A673 (cell line): ENCODE results near the gene CLEC2A. TPM values are rescaled to one million over a fixed set of nuclear protein-coding genes. Genes with fewer than 3 reads are reported as not detected.

Experiments
- BruUV-seq: library from RNA; stranded (reverse); fragments of 400-500 nt; replicated peaks from 2 replicates; lab custom pipeline; 2021; lab: Mats Ljungman, UMichigan
- CTCF ChIA-PET: fragments of 300-600 bp; sonication (Branson Sonifier 250); formaldehyde crosslinking; loops from one replicate; lab custom pipeline; 2022; ENCODE audit warnings: antibody characterized with exemption; lab: Charles Lee
- POLR2A ChIA-PET: fragments of 300-600 bp; sonication (Branson Sonifier 250); formaldehyde crosslinking; loops from one replicate; lab custom pipeline; 2022; ENCODE audit warnings: antibody characterized with exemption; ENCODE audit not compliant: low non-redundant PET; lab: Charles Lee
- DNase-seq: peaks from one replicate; pipeline ENCODE4 v3.0.0-alpha.2; 2015; ENCODE audit warnings: low spot score
- H3K27ac ChIP-seq: fragments of 200-600 bp; sonication (generic); 2 replicates; pipeline ENCODE4 v1.5.1; 2016; ENCODE audit warnings: mixed run types, low read depth, mild to moderate bottlenecking, mixed read lengths, antibody characterized with exemption, low read length; ENCODE audit not compliant: poor library complexity, severe bottlenecking
- H3K27me3 ChIP-seq: fragments of 200-600 bp; sonication (generic); replicated peaks from 2 replicates; pipeline ENCODE4 v1.6.1; 2017; ENCODE audit warnings: mixed run types, low read depth, mild to moderate bottlenecking, mixed read lengths, antibody characterized with exemption, low read length; ENCODE audit not compliant: insufficient read depth, poor library complexity
- H3K36me3 ChIP-seq: fragments of 200-600 bp; sonication (generic); 2 replicates; pipeline ENCODE4 v1.6.1; 2016; ENCODE audit warnings: mixed run types, mild to moderate bottlenecking, mixed read lengths, antibody characterized with exemption, low read length; ENCODE audit not compliant: insufficient read depth, poor library complexity, severe bottlenecking
- H3K4me1 ChIP-seq: fragments of 200-600 bp; sonication (generic); 2 replicates; pipeline ENCODE4 v1.6.1; 2017; ENCODE audit warnings: mixed run types, mild to moderate bottlenecking, mixed read lengths, antibody characterized with exemption, low read length; ENCODE audit not compliant: insufficient read depth, poor library complexity, severe bottlenecking
- H3K4me3 ChIP-seq: fragments of 200-600 bp; sonication (generic); 2 replicates; pipeline ENCODE4 v1.5.1; 2016; ENCODE audit warnings: low read depth, mixed run types, mild to moderate bottlenecking, mixed read lengths, low read length; ENCODE audit not compliant: poor library complexity, severe bottlenecking
- H3K9me3 ChIP-seq: fragments of 200-600 bp; sonication (generic); 2 replicates; pipeline ENCODE4 v1.6.1; 2016; ENCODE audit warnings: mixed run types, low read depth, mild to moderate bottlenecking, mixed read lengths, antibody characterized with exemption, low read length; ENCODE audit not compliant: poor library complexity, severe bottlenecking
- CTCF ChIP-seq: fragments of 300-800, 200-600 bp; sonication (generic); conservative IDR thresholded peaks from 2 replicates; pipeline ENCODE4 v1.5.1; 2017; ENCODE audit warnings: low read depth, mild to moderate bottlenecking, antibody characterized with exemption, low read length, moderate library complexity, mixed read lengths
- EZH2 ChIP-seq: fragments of 200-600 bp; sonication (generic); IDR thresholded peaks from 2 replicates; pipeline ENCODE4 v1.6.1; 2017; ENCODE audit warnings: borderline replicate concordance, low read depth, mild to moderate bottlenecking, mixed read lengths, antibody characterized with exemption, low read length; ENCODE audit not compliant: poor library complexity, severe bottlenecking
- intact Hi-C: fragments of 100-400 bp; cut with micrococcal nuclease; formaldehyde crosslinking; loops from one replicate; pipeline ENCODE4 v1.10.0; 2022; ENCODE audit not compliant: unreplicated experiment
- total RNA-seq: library from RNA; stranded (reverse); gene quantifications from 2 replicates; pipeline ENCODE4 v1.2.3, GENCODE V29; 2021

Gene CLEC2A
- total RNA-seq, 1 experiment from 2014 or later, result not detected

- no peaks in the 10 kb centered on the region for H3K36me3 ChIP-seq
- ChIA-PET CTCF (no interaction called here), POLR2A (no interaction called here)
- no peaks in the 10 kb centered on the region for H3K4me1 ChIP-seq
- no peak for TF ChIP-seq EZH2
- no peak for TF ChIP-seq CTCF
- H3K27ac ChIP-seq, result no peak overlapping the region
- no TSS peak for BruUV-seq
- no peak overlapping the region for H3K4me3 ChIP-seq
- H3K9me3 ChIP-seq, result peaks cover 22% of the 10 kb centered on the region
- no peak for DNase-seq
- intact Hi-C loops, result no loop called here
- H3K27me3 ChIP-seq, result no peaks in the 10 kb centered on the region
Measured at GRCh38 chr12:9909724-9910123, 22.4 kb downstream of the CLEC2A start.

GRCh38 chr12:9908350-9908749 is 23.8 kb downstream of the CLEC2A start:
- Histone ChIP-seq H3K27me3 (no peaks in the 10 kb centered on the region), H3K27ac (no peak overlapping the region), H3K36me3 (no peaks in the 10 kb centered on the region), H3K4me3 (no peak overlapping the region), H3K9me3 (peaks cover 22% of the 10 kb centered on the region), H3K4me1 (no peaks in the 10 kb centered on the region)
- ChIA-PET CTCF (no interaction called here), POLR2A (no interaction called here)
- intact Hi-C loops, result no loop called here
- no peak for DNase-seq
- no peak for TF ChIP-seq EZH2
- TF ChIP-seq CTCF, result no peak
- no TSS peak for BruUV-seq

- Histone ChIP-seq H3K4me3 (no peak overlapping the region), H3K27ac (no peak overlapping the region), H3K36me3 (no peaks in the 10 kb centered on the region), H3K27me3 (no peaks in the 10 kb centered on the region), H3K9me3 (peaks cover 22% of the 10 kb centered on the region), H3K4me1 (no peaks in the 10 kb centered on the region)
- no TSS peak for BruUV-seq
- intact Hi-C loops, result no loop called here
- ChIA-PET CTCF (no interaction called here), POLR2A (no interaction called here)
- DNase-seq, result no peak
- no peak for TF ChIP-seq CTCF
- TF ChIP-seq EZH2, result no peak
Measured at GRCh38 chr12:9907769-9908168, 24.4 kb downstream of the CLEC2A start.
